NCI-H1105 treated with DMSO at 0.1 percent for 48 hours (cell line): ENCODE results near the gene SCN4B.

ENCODE experiments used
- DNase-seq: peaks from one replicate; lab custom pipeline; 2025; lab: John Stamatoyannopoulos, UW

The SCN4B gene

DNA sequence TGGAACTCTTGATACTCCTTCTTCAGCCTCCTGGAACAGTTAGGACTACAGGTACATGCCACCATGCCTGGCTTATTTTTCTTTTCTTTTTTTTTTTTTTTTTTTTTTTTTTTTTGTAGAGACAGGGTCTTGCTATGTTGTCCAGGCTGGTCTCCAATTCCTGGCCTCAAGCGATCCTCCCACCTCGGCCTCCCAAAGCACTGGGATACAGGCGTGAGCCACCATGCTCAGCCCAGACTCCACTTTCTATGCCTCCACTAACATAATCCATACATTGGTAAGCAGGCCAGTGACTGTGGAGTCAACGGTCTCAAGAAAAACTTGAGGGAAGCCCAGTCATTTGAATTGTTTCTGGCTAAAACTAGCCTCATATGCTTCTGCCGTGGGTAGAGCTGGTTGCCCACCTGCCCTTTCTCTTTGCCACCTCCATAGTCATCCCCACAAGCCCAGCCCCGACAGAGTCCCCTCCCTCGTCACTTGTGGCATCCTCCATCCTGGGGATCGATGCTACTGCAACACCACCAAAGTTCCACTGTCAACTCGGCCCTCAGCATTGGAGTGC lies 21.5 kb upstream of the SCN4B start:
- no peak for DNase-seq

DNA sequence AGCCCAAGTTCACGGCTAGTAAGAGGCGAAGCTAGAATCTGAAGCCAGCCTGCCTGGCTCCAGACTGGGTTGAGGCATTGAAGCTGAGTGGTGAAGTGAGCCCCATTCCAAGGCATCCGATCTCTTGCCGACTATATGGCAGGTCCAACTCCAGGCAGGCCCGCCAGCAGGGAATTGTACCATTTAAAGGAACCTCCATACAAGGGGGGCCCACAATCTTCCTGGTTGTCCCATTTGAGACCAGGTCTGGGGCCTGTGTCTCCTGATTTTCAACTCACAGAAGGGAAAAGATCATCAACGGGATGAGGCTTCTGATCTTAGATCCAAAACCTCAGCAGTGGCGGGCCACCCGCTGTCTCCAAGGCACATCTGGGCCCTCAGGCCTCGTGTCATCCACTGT lies 19.7 kb upstream of the SCN4B start:
- no peak for DNase-seq

DNA sequence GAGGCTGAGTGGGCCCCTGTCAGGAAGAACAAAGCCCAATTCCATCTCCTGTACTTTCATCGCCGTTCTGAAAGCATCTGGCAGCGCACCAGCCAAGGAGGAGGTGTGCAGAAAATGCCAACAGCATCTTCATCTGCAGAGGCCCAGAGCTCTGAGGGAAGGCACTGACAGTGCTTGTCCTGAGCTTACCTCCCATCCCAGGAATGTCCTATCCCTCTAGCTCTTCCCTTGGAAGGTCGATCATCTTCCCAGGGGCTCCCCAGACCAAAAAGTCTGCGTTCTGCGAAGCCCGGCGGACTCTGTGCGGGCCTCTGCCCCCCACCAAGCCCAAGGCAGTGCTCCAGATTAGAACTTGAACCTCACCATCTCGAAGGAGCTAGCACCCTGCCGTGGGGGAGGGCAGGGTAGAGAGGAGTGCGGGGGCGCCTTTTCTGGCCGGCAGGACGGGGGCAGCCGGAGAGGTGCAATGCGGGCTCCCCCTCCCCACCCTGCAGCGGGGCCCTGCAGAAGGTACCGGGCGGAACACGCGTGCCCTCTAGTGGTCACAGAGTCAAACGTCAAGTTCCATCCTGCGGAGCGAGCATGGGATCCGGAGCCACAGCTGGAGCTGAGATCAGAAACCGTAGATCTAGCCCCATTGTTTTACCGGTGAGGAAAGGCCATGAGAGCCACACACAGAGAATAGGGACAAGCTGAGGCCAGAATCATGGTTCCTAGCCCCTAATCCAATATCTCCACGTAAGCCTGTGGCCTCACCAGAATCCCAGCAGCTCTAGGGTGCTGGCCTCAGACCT lies 18.8 kb upstream of the SCN4B start:
- peak; percentile 87 for DNase-seq

DNA sequence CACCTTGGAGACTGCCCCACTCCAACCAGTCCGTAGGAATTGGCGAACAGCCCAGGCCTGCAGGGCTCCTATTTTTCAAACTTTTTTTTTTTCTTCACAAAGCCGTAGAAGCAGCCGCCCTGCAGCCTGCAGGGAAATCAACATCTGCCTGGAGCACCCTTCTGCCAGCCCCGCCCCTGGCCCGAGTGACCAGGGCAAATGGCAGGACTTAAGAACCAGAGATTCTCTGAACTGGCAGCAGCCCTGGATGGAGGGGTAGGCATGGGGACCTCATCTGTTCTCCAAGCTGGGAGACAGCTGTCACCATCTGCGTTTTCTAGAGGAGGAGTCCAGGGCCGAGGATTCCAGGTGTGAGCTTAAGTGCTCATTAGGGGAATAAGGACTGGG lies 18.3 kb upstream of the SCN4B start:
- peak; percentile 97 for DNase-seq

DNA sequence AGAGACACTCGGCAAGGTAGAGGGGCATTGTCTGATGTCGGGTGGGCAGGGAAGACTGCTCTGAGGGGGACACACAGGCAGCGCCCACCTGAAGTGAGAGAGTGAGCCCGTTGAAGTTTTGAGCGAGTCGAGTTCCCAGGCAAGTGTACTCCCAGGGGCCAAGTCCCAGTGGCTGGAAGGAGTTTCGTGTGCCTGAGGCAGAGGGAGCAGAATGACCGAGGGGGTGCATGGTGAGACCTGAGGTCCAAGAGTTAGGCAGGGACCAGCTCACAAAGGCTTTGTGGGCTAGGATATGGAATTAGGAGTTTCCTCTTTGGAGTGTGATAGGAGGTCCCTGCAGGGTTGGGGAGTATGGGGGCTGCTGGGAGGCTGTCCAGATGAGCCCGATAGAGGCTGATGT lies 17.6 kb upstream of the SCN4B start:
- no peak for DNase-seq

DNA sequence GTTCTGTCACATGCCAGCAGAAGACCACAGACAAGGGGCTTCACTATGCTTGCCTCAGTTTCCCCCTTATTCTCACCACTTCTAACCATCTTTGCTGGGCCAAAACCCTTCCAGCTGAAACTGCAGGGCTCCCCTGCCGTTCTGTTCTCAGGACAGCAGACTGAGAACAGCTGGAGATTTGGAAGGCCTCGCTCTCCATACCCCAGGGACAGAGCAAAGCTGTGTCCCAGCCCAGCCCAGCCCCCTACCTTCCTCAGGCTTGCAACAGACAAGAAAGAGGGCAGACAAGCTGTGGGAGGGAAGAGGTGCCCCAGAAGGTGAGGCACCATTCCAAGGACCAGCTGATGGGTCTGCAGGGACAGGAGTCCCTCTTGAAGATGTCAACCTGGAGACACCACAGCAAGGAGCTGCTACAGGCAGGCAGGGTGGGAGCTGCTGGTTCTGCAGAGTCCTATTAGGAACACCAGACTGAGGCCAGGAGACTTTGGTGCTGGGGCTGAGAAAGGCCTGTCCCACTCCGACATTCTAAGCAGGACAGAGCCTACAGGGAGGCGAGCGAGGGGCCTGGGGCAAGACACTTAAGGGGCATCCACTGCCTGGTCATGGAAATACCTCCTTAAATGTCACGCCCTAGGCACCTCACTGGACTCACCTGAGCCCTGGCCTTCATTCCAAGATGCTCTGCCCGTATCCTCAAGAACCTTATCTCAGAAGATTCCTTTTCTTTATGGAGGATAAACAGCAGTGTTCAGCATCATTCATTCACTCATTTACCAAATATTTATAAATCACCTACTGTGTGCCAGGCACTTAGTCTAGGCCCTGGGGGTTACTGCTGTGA lies 16.9 kb upstream of the SCN4B start:
- no peak for DNase-seq

DNA sequence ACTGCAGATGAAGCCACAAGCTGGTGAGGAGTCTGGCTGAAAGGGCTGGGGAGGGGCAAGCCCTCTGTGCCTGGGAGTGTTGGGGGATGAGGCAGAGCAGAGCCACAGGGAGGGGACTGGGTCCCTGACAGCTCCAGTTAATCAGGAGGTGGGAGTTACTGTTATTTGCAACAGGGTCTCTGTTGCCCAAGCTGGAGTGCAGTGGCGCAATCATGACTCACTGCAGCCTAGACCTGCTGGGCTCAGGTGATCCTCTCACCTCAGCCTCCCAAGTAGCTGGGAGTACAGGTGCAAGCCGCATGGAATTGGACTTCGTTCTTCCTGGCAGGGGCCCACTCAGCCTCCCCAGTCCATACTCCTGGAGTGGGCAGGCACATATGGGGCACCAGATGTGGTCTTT lies 16.1 kb upstream of the SCN4B start:
- no peak for DNase-seq

DNA sequence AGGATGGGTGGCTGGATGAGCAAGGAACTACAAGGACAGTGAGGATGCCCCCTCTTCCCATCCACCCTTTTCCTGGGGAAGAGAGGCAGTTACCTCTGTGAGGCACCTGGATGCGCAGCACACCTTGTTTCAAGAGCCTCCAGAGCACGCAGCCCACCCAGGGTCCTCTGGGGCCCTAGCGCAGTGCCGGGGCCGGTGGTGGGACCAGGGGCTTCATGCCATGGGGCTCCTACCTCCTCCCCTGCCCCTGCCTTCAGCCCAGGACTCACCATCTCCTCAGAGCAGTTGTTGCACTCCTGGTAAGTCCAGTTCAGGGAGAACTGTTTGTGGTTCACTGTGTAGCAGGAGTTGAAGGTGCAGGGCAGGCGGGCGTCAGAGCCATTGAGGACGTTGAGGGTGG lies 15.7 kb upstream of the SCN4B start:
- no peak for DNase-seq

DNA sequence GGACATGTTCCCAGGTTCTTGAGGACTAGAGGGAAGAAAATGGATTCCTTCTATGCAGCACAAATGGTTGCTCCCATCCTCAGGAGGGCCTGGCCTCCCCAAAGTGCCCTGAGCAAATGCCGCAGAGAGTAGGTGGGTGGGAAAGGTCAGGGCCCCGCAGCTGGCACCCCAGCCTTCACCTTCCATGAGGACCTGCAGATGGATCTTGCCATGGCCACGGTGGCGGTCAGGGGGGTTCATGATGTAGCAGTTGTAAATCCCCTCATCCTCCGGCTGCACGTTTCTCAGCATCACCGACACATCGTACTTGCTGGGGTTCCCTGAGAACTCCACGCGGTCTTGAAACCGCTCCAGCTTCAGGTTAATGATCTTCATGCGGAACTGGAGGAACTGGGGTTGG lies 15.3 kb upstream of the SCN4B start:
- no peak for DNase-seq

DNA sequence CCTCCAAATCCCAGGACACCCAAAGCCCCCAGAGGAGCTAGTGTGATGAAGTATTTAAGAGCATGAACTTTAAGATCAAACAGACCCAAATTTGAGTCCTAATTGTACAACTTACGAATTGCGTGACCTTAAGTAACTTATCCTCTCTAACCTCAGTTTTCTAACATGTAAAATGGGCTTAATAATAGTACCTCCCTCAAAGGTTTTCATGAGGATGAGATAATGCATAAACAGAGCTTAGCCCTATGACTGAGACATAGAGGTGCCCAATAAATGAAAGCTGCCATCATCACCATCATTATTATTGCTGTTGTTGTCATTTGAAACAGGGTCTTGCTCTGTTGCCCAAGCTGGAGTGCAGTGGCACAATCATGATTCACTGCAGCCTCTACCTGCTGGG lies 14.6 kb upstream of the SCN4B start:
- DNase-seq: no peak

DNA sequence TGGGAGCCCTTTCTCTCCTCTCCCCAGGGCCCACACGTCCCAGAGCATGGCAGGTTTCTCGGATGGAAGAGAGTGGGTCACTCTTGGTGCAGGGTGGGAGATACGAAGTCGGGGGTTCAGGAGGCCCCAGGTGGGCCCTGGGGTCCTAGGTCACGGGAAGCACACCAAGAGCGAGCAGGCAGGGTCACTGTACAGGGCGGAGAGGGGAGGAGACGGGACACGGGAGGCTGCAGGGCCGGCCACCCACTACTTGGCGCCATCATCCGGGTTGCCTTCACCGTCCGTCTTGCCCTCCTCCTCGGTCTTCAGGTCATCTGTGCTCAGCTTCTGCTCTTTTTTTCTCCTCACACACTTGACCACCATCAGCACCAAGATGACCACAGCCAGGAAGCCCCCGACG lies 14.0 kb upstream of the SCN4B start:
- DNase-seq: no peak

DNA sequence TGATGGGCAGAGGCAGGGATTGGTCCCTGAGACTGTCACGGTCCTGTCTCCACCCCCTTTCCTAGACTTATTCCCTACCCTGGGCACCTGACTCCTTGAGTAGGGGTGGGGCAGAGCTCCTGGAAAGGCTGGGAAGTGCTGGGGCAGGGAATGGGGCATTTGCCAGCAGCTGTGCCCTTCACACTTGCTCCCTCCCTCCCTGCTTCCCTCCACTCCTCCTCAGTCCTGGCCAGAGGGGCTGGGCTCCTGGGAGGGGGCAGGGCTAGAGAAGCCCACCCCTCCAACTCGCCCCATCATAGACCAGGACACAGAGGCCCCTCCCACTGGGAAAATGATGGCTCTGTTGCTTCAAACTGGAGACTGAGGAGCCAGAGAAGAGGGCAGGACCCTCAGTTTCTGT lies 12.3 kb upstream of the SCN4B start:
- no peak for DNase-seq

DNA sequence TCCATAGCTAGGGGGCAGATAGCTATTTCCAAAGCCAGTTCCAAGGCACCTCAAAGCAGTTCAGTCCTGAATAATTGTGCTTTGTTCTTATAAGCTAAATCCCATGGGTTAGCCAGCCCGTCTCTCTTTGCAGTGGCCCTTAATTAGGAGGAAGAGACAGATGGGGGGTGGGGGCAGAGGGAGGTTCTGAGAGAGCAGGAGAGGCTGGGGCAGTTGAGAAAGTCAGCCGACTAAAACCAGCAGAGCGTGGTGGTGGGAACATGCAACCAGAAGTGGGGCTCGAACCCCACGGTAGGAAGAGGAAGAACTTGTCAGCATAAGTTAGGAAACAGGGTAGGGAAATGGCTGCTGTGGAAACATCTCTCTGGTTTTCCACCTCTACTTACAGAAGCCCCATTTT lies 10.9 kb upstream of the SCN4B start:
- DNase-seq: no peak

DNA sequence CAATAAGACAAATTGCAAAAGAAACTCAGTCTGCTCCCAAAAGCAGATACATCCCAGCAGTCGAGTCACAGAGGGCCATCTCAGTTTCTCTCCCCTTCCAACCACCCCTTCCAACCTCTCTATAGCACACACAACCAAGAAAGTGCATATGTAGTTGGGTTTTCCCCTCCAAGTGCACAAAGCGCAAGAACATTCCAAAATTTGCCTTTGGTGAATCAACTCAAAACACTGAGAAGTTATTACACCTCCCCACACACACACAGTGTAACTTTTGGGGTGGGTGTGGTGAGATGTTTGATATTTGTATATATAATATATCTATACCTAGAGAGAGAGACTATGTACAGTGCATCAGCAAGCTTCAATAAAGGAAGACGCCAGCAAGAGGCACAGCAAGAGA lies 10.2 kb upstream of the SCN4B start:
- DNase-seq: no peak

DNA sequence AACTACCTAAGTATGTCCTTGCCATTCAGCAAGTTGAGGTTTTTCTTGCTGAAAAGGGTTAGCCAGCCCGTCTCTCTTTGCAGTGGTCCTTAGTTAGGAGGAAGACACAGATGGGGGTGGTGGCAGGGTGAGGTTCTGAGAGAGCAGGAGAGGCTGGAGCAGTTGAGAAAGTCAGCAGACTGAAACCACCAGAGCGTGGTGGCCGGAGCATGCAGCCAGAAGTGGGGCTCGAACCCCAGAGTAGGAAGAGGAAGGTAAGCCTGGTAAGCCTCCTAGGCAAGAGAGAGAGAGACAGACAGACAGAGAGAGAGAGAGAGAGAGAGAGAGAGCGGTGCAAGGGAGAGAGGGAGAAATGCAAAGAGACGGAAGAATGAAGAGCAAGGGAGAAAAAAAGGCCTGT lies 9.2 kb upstream of the SCN4B start:
- no peak for DNase-seq

DNA sequence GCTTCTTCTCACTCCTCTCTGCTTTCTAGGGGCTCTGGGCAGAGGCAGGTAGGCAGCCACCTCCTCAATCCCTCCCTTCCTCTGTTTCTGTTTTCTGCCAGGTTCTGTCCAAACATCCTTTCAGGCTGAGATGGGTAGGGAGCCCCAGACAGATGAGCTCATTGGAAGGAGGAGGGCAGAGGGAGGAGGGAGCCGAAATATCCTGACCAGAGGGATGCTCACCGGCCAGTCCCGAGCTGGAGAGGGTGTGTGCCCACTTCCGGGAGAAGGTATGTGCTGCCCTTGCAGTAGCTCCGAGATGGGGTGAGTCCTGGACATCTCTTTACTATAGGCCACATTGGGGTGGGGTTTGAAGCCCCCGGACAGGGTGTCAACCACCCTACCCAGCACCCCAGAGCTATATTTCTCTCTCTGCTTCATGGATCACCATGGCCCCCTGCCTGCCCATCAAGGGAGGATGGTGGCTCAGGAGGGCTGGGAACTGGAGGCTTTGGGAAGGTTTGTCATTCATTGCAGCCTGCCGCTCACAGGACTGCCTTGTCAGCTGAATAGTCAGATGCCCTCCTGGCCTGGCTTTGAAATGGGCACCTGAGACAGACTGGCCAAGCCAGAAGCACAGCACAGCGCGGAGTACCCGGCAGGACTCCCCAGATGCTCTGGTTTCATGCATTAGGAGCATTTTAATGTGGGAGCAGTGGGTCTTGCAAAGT lies 4.7 kb upstream of the SCN4B start:
- no peak for DNase-seq

DNA sequence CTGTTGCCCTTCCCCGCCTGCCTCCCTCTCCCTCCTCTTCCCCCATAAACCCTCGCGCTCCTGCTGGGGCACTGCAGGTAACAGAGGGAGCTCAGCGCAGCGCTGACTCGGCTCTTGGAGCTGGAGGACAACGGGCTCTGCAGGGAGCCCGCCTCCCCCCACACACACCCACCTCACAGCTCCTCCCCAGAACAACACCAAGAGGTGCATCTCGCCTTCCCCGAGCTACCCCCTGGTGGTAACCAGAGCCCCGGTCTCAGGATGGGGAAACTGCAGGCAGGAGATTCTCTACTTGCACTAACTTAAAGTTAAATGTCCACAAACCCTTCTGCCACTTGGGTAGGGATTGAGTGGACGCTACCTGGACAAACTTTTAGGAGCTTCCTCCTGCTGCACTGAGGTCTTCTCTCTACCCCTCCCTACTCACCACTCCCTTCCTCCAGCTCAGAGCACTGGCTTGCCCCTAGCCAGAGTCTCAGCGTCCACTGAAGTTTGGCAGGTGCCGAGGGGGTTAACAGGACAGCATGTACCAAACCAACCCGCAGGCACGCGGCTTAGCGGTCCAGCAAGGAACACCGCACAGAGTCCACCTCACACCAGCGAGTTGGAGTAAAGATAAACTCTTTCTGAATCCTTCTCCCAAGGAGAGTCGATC lies 4.0 kb upstream of the SCN4B start:
- DNase-seq: no peak

DNA sequence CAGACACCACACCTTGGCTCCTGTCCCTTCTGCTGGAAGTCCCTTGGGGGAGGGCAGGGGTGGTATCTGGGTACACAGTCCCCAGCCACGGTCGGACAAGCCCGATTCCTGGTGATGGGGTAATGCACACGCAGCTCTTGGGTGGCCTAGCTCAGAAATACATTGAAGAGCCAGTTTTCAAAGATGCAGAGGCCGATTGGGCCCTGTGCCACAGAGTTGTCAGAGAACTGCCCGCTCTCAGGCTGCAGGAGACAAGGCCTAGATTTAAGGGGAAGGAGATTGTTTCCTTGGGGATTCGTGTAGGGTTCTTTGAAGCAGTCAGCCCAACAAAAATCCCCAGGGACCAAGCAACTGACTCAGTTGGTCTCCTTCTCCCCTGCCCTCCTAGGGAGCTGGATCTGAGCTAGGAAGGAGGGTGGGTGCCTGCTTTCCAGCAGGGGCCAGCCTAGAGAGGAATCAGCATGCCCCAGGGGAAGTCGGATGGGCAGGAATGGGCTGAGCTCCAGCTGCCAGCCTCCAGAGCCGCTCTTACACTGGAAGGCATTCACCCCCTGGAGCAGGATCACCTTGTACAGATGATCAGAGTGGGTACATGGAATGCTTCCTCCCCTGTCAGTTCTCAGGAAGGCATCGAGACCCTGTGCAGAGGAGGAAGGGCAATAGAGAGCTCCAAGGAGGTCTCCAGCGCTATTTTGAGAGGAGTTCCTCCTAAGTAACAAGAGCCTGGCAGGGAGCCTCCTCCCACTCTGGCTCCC lies 3.3 kb upstream of the SCN4B start:
- DNase-seq: no peak

DNA sequence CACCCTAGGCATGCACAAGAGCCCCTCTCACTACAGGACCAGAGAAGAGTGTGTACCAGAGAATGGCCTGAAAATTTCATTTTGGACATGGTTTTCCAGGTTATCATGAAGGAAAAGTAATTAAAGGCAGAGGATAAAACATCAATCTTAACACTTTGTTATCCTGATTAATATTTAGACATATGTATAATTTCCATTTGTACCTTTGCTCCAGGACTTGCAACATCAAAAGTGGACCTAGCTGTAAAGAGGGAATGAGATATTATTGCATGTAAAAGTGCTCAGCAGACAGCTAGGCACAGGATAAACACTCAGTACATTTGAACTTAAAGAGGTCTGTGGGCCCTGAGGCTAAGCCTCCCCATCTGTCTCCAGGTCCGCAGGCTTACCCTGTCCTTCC lies 2.0 kb upstream of the SCN4B start:
- DNase-seq: no peak

DNA sequence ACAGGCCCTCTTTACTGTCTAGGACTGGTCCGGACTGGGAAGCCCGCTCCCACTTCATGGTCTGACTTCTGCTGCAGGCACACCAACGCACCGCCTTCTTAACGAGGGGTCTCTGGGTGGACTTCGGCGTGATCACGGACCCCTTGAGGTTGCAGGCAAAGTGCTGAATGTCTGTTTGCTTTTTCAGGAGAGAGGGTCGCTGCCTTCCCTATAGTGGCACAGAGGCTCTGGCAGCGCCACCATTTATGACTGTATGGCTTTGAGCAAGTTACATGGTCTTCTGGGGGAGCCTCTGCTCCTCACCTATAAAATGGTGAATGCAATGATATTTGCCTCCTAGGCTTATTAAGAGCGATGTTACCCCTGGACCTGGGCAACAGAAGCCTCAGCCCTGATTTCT lies 1.4 kb upstream of the SCN4B start:
- DNase-seq: no peak

DNA sequence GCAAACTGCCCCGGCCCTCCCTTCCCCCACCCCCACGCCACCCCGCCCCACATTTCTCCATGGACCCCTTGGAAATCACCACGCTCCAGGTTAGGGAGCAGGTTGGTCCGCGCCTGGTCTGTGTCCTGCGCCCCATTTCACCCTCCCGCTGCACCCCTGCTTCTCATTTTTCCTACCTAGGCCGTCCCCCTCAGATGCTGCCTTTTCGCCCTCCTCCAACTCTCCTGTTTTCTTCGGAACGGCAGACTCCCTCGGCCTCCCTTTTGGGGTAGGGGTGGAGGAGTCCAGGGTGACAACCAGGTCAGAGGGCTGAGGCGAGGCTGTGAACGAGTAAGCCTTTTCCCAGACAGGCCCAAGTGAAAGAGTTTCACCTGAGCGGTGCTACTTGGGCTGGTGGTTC lies 893 bp upstream of the SCN4B start:
- DNase-seq: no peak
